Myocyte (in vitro differentiated cells): ENCODE results near the gene BRSK2. TPM values are rescaled to one million over a fixed set of nuclear protein-coding genes. Genes with fewer than 3 reads are reported as not detected.
"Not testable (repeated sequence)": the region's sequence is repeated elsewhere in the genome, so short reads cannot be mapped to it uniquely, and the experiment has no call there.

Source experiments
- DNase-seq: peaks from one replicate; pipeline ENCODE4 v3.0.0-alpha.2; 2012; ENCODE audit warnings: low read depth
- total RNA-seq: library from RNA; depleted of rRNA; stranded (reverse); fragments of >200 nt; gene quantifications from 2 replicates; pipeline ENCODE4 v1.2.3, GENCODE V29; 2014

BRSK2 gene
- total RNA-seq, 1 donor from 2014 or later = 0.70 TPM

DNA sequence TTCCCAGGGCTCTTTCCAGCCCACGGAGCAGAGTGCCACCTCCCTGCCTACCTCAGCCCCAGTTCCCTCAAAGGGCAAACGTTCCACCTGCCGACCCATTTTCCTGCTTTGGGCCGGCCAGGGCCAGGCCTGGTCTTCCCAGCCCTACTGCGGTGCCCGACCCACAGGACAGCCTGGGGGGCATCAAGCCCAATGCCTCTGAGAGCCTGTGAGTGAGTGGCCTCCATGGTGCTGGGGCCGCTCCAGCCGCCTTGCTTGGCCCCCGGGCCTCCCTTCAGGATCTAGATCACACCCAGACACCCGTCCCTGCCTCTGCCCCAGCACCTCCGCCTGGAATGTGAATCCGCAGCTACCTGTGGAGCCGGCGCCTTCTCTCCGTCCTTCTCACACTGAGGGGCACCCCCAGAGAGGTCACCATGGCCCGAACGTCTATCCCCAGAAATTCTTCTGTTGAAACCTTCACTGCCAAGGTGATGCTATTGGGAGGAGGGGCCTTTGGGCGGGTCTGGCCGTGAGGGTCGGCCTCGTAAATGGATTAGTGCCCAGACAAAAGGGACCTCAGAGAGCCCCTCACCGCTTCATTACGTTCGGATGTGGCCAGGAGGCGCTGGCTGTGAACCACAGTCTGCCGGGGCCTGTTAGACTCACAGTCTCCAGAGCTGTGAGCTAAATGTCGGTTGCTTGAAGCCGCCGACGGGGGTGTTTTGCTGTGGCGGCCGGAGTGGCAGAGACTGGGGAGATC, 36.2 kb upstream of the BRSK2 start:
- no peak for DNase-seq

GRCh38 chr11:1354125-1354938, 35.4 kb upstream of the BRSK2 start:
- no peak for DNase-seq

- DNase-seq = no peak
Measured at GRCh38 chr11:1356007-1356435, 33.7 kb upstream of the BRSK2 start.

DNA sequence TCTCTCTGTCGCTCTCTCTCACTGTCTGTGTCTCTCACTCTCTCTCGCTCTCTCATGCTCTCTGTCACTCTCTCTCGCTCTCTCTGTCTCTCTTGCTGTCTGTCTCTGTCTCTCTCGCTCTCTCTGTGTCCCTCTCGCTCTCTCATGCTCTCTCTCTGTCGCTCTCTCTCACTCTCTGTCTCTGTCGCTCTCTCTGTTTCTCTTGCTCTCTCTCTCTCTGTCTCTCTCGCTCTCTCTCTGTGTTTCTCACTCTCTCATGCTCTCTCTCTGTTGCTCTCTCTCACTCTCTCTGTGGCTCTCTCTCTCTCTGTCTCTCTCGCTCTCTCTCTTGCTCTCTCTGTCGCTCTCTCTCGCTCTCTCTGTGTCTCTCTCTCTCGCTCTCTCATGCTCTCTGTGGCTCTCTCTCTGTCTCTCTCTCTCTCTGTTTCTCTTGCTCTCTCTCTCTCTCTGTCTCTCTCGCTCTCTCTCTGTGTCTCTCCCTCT, 33.2 kb upstream of the BRSK2 start:
- DNase-seq = no peak

GRCh38 chr11:1358286-1358685, 31.4 kb upstream of the BRSK2 start:
- no peak for DNase-seq

- DNase-seq = not testable (repeated sequence)
Measured at GRCh38 chr11:1358931-1359330, 30.8 kb upstream of the BRSK2 start.

DNA sequence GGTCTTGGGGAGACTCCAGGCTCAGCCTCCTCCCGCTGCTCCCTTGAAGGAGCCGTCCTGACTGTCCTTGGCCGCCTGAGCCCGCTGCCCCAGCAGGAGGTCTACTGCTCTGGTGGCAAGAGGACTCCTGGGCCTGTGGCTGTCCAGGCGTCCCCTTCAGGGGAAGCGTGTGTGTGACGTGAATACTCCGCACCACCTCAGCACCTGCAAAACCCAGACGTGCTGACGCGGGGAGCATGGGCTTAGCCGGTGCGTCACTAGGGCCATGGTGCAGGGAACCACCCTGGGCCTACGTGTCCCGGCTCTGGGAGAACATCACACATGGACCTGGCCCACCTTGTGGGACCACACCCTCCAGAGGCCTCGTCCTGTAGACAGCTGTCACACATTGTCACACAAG, 30.2 kb upstream of the BRSK2 start:
- DNase-seq = no peak

DNA sequence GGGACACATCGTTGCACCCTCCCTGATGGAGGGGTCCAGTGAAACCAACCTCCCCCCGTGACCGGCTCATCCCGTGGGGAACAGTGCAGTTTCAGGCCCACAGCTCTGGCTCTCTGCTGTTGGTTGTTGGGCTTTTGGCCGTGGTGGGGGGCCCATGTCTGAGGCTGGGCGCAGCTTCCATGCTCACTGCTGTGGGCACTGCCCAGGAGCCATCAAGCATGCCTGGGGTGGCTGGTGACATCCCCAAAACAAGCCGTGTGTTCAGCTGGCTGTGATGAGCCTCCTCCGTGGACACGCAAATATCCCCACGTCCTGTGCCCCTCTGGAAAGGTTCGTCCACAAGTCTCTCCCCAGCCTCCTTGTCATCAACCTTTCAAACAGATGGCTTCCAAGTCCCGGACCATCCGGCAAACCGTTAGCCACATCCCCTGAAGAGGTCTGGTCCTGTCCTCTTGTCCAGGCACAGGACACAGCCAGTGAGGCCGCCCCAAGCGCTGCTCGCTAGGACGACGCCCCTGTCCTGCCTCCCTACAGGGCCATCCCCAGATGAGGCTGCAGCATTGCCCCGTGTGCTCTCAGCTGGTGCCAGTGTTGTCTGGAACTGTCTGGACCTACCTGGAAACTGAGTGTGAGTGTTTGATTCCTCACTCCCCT, 29.4 kb upstream of the BRSK2 start:
- no peak for DNase-seq

DNA sequence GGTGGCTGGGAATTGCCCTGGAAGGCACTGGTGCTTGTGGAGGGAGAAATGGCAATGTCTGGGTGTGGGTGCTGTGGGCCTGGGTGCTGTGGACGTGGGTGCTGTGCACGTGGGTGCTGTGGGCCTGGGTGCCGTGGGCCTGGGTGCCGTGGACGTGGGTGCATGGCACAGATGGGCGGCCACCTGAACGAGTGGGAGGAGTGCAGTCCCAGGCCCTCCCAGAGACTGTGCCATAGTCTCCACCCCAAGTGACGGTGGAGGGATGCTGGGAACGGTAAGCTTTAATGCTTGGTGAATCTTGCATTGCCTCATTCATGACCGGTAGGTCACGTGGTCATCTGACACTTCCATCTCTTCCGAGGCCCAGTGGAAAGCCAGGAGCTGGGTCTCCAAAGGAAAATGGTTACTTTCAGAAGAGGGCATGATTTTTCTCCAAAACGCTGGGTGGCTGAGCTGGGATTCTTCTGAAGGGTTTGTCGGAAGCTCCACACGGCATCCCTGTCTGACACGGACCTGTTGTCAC, 28.8 kb upstream of the BRSK2 start:
- no peak for DNase-seq

DNA sequence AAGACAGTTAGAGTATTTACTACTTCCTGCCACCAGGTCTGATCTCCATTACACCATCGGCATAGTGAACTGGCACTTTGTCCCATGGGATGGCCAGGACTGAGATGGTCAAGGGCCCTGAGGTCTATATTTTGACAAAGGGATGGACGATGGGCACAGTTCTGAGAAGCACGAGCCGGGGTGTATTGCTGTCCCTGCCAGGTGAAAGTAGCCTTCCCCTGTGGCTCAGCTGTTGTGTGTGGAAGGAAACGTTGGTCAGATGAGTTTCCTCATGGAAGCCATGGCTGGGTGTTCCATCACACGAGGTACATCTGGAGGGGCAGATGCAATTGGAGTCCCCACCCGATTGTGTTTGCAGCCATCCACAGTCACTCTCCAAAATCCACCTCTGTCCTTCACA, 27.9 kb upstream of the BRSK2 start:
- no peak for DNase-seq

DNA sequence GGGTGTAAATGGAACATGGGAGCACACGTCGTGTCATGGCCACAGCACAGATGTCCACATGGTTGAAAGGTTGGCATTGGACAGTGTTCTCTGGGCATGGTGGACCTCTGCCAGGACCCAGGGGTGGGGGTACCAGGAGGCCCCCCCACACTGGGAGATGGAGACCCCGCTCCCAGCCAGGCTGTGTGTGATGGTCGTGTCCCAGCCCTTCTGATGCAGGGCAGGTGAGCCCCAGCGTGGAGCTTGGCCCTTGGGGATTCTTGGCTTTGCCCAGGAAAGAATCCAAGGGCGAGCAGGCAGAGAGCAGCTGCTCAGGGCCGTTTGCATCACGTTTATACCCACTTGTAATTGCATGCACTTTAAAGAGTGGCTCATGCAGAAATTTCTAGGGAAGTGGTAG, 22.0 kb upstream of the BRSK2 start:
- no peak for DNase-seq

GRCh38 chr11:1368216-1368615, 21.5 kb upstream of the BRSK2 start:
- no peak for DNase-seq

DNA sequence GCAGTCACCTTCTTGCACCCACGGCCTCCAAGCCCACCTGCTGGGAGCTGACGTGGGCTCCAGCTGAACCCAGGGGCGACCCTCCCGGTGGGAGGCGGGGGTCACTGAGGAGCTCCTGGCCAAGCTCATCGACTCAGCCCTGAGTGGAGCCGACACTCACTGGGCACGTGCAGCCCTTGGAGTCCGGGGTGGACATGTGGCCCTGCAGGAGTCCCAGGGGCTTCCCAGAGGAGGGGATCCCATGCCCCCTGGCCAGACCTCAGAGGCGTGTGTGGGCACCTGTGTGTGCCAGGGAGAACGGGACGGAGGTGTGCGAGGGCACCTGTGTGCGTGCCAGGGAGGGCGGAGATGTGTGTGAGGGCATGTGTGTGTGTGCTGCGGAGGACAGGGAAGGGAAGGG, 20.8 kb upstream of the BRSK2 start:
- no peak for DNase-seq

GRCh38 chr11:1369371-1370005, 20.2 kb upstream of the BRSK2 start:
- no peak for DNase-seq

GRCh38 chr11:1370186-1371025, 19.3 kb upstream of the BRSK2 start:
- no peak for DNase-seq

- no peak for DNase-seq
Measured at GRCh38 chr11:1371026-1371325, 18.8 kb upstream of the BRSK2 start.

GRCh38 chr11:1371377-1371776, 18.4 kb upstream of the BRSK2 start:
- DNase-seq = no peak

DNA sequence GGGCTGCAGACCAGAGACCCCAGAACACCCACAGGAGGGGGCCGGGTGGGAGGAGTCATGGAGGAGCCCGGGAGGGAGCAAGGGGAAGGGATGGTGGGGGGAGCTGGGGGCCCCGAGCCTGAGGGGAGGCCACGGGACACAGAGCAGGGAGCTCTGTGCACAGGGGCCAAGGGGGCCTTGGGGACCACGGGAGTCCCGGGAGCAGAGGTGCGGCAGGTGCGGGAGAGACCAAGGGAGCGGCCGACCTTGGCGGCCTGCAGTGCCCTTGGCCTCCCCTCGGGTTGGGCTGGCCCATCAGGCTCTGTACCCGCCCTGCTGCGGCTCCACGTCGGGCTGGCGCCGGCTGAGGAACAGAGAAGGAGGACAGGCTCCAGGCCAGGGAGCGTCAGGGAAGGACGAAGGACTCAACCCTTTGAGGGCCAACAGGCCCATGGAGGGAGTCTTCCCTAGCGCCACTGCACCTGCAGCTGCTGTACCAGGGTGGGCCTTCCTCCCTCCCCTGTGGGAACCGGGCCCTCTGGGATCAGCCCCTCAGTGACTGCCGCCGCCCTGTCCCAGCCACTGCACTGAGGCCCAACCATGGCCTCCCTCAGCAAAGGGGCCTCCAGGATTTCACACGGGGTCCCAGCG, 17.8 kb upstream of the BRSK2 start:
- DNase-seq = no peak

DNA sequence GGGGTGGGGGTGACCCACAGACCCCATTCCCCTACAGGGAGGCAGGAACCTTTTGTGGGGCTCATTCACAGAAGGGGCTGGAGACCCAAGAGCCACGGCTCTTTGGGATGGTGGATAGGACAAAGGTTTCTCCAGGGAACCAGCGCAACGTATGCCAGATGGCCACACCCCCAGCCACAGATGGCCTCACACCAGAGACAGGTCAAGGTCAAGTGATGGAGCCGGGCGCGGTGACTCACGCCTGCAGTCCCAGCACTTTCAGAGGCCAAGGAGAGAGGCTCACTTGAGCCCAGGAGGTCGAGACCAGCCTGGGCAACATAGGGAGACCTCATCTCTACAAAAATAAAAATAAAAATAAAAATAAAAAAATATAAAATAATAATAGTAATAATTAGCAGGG, 17.1 kb upstream of the BRSK2 start:
- no peak for DNase-seq
